Thyroid gland (tissue), 4 donors: ENCODE data around the gene NPM1. TPM values are rescaled to one million over a fixed set of nuclear protein-coding genes. Genes with fewer than 3 reads are reported as not detected.

Experiments
- DNase-seq, 2 donors: peaks; one replicate each; pipeline ENCODE4 v3.0.0-alpha.2; 2019
- H3K27ac ChIP-seq, 3 donors: fragments of 200-600 bp; sonication (generic); 1 replicate in 2 of 3; 2 replicates in 1 of 3; pipeline ENCODE4 v1.5.1; 2016 to 2019; ENCODE audit warnings: mild to moderate bottlenecking in 1 of 3, moderate library complexity in 1 of 3
- H3K27me3 ChIP-seq: fragments of 200-600 bp; sonication (generic); one replicate; pipeline ENCODE4 v1.5.1; 2019
- H3K36me3 ChIP-seq, 2 donors: fragments of 200-600 bp; sonication (generic); one replicate each; pipeline ENCODE4 v1.5.1; 2016 to 2019
- H3K4me1 ChIP-seq, 2 donors: fragments of 200-600 bp; sonication (generic); one replicate each; pipeline ENCODE4 v1.5.1; 2017 to 2019
- H3K4me3 ChIP-seq, 3 donors: fragments of 200-600 bp; sonication (generic); replicated peaks in 1 of 3; 1 replicate in 2 of 3; 2 replicates in 1 of 3; pipeline ENCODE4 v1.5.1; 2016; ENCODE audit warnings: mild to moderate bottlenecking in 1 of 3
- H3K9me3 ChIP-seq: fragments of 200-600 bp; sonication (generic); one replicate; pipeline ENCODE4 v1.5.1; 2017
- POLR2A ChIP-seq, 2 donors: fragments of 450-650 bp; IDR thresholded peaks; one replicate each; pipeline ENCODE4 v1.6.1; 2017; ENCODE audit warnings: antibody characterized with exemption in 2 of 2, mild to moderate bottlenecking in 2 of 2, moderate library complexity in 1 of 2
- WGBS, 2 donors: methylation state at CpG; one replicate each; pipeline ENCODE4 v1.1.5; 2017; 5-methylcytosine and 5-hydroxymethylcytosine counted together
- intact Hi-C: fragments of 100-400 bp; cut with DNase I; formaldehyde crosslinking; loops from one replicate; pipeline ENCODE4 v1.15.1; 2023
- total RNA-seq, 4 donors: library from RNA; depleted of rRNA; stranded (reverse); fragments of >200 nt; gene quantifications; one replicate each; pipeline ENCODE4 v1.2.3, GENCODE V29; 2016
- TF ChIP-seq, protein P1 (sequence below), 6 experiments: fragments of 200-600 bp in 3 of 6; fragments of 450-650 bp in 3 of 6; sonication (generic) in 3 of 6; IDR thresholded peaks; one replicate each; pipeline ENCODE4 v1.5.1; 2016 to 2019; ENCODE audit warnings: antibody characterized with exemption in 6 of 6, mild to moderate bottlenecking in 2 of 6, inconsistent platforms in 1 of 6, moderate library complexity in 1 of 6

NPM1 gene
- total RNA-seq, 4 donors from 2014 or later = 455 to 777 (median 561) TPM

DNA sequence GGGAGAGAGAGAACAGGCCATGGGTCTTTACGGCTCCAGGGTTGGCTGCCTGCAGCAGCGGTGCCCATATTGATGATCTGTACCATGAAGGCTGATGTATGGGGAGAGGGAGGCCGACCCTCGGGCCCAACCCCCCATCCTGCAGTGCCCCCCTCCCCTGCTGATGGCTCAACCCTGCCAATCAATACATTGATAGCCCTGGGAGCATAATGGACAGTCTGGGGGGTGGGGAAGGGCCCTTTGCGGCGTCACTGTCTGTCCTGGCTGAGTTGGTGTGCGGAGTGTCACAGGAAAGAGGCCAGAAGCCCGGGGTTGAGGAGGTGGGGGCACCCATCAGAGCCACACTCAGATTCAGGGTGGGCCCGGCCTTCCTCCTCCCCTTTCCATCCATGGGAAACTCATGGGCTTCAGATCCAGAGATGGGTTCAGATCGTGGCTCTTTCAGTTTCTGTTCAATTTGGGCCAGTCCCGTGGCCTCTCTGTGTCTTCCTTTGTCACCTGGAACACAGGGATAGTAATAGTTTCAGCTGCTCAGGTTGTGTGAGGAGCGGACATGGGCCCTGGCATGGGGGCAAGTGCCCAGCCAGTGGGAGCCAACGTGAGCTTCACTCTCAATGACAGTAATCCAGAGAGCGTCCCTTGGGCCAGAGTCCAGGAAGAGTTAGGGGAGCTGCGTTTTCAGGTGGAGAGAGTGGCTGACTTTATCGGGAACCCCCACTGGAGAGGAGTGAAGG, 41.3 kb downstream of the NPM1 start:
- 85 to 92% methylated on average over 15 to 16 of the region's 16 CpGs for WGBS, 2 donors
- no peaks in the 10 kb centered on the region for H3K9me3 ChIP-seq
- intact Hi-C loops = loop anchor here (10.0 kb wide), 2 partner anchors 196 to 616 kb away; no protein-coding TSS in a partner anchor
- H3K27ac ChIP-seq = no peak overlapping the region
- no peaks in the 10 kb centered on the region for H3K4me1 ChIP-seq
- TF ChIP-seq, protein P1, sequence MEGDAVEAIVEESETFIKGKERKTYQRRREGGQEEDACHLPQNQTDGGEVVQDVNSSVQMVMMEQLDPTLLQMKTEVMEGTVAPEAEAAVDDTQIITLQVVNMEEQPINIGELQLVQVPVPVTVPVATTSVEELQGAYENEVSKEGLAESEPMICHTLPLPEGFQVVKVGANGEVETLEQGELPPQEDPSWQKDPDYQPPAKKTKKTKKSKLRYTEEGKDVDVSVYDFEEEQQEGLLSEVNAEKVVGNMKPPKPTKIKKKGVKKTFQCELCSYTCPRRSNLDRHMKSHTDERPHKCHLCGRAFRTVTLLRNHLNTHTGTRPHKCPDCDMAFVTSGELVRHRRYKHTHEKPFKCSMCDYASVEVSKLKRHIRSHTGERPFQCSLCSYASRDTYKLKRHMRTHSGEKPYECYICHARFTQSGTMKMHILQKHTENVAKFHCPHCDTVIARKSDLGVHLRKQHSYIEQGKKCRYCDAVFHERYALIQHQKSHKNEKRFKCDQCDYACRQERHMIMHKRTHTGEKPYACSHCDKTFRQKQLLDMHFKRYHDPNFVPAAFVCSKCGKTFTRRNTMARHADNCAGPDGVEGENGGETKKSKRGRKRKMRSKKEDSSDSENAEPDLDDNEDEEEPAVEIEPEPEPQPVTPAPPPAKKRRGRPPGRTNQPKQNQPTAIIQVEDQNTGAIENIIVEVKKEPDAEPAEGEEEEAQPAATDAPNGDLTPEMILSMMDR (IDR thresholded peaks at IDR 0.05) = no peak
- TF ChIP-seq POLR2A (IDR thresholded peaks at IDR 0.05) = no peak
- no peak for DNase-seq
- H3K4me3 ChIP-seq = no peak overlapping the region
- H3K36me3 ChIP-seq = no peaks in the 10 kb centered on the region
- no peaks in the 10 kb centered on the region for H3K27me3 ChIP-seq

DNA sequence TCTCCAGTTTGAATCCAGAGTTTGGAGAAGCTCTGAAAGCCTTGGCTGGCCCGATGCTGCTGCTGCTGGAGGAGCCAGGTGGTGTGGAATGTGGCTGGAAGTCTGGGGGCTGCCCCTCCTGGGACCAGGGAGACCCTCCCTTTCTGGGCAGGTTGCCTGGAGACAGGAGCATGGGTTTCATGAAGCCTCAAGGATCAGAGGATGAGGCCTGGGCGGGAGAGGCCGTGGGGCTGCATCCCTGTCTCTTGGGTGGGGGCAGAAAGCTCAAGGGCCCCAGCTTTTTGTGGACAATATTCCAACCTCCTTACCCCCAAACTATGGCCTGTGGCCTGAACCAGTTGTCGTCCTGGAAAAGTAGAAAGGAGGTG, 41.9 kb downstream of the NPM1 start:
- Histone ChIP-seq H3K9me3 (no peaks in the 10 kb centered on the region), H3K4me1 (no peaks in the 10 kb centered on the region), H3K36me3 (no peaks in the 10 kb centered on the region), H3K27me3 (no peaks in the 10 kb centered on the region), H3K4me3 (no peak overlapping the region), H3K27ac (no peak overlapping the region)
- 88 to 94% methylated on average over 4 of the region's 4 CpGs for WGBS, 2 donors
- no peak for DNase-seq
- TF ChIP-seq POLR2A (IDR thresholded peaks at IDR 0.05) = no peak
- TF ChIP-seq, protein P1 (IDR thresholded peaks at IDR 0.05) = no peak
- intact Hi-C loops = loop anchor here (10.0 kb wide), 2 partner anchors 195 to 615 kb away; no protein-coding TSS in a partner anchor

DNA sequence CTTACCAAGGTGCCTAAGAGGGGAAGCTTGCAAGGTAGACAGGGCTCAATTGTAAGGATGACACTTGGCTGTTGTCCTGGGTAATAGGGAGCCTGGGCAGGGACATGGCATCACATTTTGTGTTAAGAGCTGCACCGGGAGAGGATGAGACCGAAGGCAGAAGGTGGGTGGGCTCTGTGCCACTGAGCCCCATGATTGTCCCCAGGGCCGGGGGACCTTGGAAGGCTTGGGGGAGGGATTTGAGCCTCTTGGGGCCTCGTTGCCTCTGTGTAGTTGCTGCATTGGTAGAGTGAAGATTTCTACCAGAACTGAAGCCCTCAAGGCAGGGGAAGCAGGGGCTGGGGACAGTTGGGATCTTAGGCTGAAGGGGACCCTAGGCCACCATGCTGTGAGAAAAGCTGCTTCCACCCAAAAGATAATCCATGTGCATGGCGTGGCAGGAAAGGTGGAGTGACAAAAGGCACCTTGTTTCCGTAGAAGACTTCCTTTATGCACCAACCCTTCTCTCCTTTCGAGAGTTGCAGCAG, 43.7 kb downstream of the NPM1 start:
- TF ChIP-seq, protein P1 (IDR thresholded peaks at IDR 0.05) = no peak
- no peak overlapping the region for H3K27ac ChIP-seq
- no peak for DNase-seq
- no peaks in the 10 kb centered on the region for H3K36me3 ChIP-seq
- no peak overlapping the region for H3K4me3 ChIP-seq
- H3K4me1 ChIP-seq = no peaks in the 10 kb centered on the region
- intact Hi-C loops = no loop called here
- H3K9me3 ChIP-seq = no peaks in the 10 kb centered on the region
- WGBS, 2 donors = 94 to 95% methylated on average over 7 of the region's 7 CpGs
- no peaks in the 10 kb centered on the region for H3K27me3 ChIP-seq

DNA sequence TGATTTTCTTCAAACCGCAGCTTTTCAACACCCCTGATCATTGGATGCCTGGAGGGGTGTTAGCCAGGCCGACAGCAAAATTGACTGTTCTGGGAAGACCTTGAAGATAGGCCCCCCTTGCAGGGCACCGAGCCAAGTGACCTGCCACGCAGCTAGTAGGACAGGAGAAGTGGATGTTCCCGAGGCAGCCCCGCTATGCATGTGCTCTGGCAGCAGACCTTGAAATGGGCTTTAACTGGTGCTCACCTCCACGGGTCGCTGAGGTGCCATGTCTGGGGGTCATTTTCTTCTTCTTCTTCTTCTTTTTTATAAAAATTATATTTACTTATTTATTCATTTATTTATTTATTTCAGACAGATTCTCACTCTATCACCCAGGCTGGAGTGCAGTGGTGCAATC, 44.4 kb downstream of the NPM1 start:
- H3K27ac ChIP-seq = no peak overlapping the region
- H3K36me3 ChIP-seq = no peaks in the 10 kb centered on the region
- TF ChIP-seq, protein P1 (IDR thresholded peaks at IDR 0.05) = no peak
- no peak for TF ChIP-seq POLR2A (IDR thresholded peaks at IDR 0.05)
- no peaks in the 10 kb centered on the region for H3K9me3 ChIP-seq
- intact Hi-C loops = no loop called here
- H3K27me3 ChIP-seq = no peaks in the 10 kb centered on the region
- no peak overlapping the region for H3K4me3 ChIP-seq
- WGBS, 2 donors = 78 to 81% methylated on average over 8 of the region's 8 CpGs
- no peaks in the 10 kb centered on the region for H3K4me1 ChIP-seq
- DNase-seq = no peak

DNA sequence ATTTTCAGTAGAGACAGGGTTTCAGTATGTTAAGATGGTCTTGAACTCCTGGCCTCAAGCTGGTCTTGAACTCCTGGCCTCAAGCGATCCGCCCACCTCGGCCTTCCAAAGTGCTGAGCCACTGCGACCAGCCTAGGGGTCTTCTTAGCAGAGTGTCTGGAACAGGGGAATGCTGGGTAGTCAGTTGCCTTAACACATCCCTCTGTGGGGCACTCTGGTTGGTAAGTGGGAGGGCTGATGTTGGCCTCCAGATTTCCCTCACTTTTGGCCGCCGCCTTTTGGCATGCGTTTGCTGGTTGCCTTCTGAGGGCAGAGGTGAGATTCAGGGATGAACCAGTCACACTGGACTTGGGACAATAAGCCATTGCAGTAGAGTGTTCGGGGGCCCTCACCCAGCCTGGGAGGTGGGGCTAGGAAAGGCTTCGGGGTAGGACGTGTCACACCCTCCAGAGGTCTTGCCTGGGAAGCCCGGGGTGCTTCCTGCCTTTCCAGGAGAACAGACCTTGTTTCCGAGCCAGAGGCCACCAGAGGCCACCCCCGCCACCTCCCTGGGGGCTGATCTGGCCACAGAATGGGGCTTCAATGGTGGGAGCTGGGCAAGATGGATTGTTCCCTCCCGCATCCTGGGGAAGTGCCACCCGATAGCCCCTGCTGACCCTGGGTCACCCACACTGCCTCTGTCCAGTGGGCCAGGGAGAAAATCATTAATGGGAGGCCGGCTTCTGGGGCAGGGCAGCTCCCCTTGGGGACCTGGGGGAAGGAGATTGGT, 45.1 kb downstream of the NPM1 start:
- TF ChIP-seq, protein P1 (IDR thresholded peaks at IDR 0.05) = no peak
- TF ChIP-seq POLR2A (IDR thresholded peaks at IDR 0.05) = no peak
- H3K4me1 ChIP-seq = no peaks in the 10 kb centered on the region
- H3K27ac ChIP-seq = no peak overlapping the region
- intact Hi-C loops = no loop called here
- whole genome bisulfite sequencing, 2 donors = 91% methylated on average over 11 to 14 of the region's 16 CpGs
- no peak overlapping the region for H3K4me3 ChIP-seq
- no peaks in the 10 kb centered on the region for H3K9me3 ChIP-seq
- no peaks in the 10 kb centered on the region for H3K36me3 ChIP-seq
- H3K27me3 ChIP-seq = no peaks in the 10 kb centered on the region
- DNase-seq = no peak
